NCI-H2107 (cell line): ENCODE data around the gene CARD16.
"Not testable (repeated sequence)": the region's sequence is repeated elsewhere in the genome, so short reads cannot be mapped to it uniquely, and the experiment has no call there.

Experiments used
- DNase-seq: peaks from one replicate; lab custom pipeline; 2025; lab: John Stamatoyannopoulos, UW

The CARD16 gene

DNA sequence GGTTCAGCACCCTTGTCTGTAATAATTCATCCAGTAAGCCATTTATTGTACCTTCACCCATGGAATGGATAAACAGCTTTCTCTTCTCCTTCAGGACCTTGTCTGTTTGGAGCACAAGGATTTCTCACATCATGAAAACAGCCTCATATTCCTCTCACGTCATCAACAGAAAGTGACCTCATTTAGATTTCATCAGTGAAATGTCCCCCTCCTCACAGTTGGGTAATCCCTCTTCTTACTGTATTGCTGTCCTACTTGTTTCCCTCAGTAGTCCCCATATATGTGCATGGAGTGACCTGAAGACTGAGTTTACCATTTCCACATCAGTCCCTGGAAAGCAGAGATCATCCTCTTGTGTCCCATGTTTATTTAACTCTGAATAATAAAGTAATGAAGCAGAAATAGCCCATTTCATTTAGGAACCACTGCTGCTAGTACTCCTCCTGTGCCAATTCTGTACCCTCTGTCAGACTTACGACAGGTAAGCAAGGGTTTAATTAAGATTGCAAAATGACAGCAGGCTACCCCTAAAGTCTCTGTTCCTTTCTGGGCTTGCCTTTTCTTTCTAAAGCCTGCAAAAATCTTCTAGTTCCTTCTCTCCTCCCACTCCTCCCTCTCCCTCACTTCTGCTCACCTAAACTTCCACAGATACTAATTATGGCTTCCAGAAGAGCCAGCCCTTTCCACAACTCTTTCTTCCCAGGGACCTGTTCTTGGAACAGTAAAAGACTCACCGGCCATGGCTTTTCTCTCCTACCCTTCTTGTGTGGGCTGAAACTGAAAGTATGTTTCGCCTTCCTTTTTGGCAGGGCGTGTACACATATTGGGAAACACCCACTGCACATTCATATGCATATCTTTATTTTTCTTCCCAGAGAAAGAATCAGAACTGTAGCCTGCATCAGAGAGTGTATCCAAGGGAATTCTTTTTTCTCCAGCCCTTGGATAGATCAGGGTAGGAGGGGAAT is at the start of gene CARD16:
Gene CARD16, minus strand, starts transcription at position 779 of the 968 bp plus-strand sequence. Its CDS starts 38 bp downstream, at position 741.
- not testable (repeated sequence) for DNase-seq

DNA sequence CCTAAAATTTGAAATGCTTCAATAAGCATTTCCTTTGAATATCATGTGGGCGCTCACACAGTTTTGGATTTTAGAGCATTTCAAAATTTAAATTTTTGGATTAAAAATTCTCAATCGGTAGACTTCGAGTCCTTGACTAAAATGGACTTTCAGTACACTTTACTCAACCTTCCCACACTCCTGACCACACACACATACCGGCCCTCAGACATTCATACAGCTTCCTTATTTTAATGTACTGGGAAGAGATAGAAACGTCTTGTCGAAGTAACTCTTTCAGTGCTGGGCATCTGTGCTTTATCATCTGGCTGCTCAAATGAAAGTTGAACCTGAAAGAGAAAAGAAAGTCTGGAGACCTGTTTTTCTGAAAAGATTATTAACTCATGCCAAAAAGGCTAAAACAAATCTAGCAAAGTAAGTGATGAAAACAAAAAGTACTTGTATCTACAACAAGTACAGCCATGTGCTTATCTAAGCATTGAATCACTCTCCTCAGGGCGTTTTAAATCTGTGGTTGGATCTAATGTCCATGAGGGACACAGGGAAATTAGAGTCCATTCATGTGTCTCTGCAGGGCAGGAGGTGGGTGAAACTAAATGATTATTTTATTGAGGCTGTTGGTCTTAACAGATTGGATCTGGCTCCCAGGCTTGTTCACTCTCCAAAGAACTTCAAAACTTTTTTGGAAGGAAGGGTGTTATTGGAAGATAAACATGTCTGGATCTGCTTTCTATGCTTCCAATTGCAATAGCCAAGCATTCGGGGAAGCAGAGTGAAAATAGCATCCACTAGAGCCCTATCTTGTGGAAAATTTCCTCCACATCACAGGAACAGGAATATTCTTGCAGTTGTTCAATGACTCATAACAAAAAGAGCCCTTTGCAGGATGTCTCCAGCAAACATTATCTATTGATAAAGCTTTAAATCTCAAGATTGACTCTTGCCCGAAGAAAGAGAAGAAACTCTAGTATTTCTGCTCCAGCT is 47.4 kb upstream of the CARD16 start:
- DNase-seq, result no peak

DNA sequence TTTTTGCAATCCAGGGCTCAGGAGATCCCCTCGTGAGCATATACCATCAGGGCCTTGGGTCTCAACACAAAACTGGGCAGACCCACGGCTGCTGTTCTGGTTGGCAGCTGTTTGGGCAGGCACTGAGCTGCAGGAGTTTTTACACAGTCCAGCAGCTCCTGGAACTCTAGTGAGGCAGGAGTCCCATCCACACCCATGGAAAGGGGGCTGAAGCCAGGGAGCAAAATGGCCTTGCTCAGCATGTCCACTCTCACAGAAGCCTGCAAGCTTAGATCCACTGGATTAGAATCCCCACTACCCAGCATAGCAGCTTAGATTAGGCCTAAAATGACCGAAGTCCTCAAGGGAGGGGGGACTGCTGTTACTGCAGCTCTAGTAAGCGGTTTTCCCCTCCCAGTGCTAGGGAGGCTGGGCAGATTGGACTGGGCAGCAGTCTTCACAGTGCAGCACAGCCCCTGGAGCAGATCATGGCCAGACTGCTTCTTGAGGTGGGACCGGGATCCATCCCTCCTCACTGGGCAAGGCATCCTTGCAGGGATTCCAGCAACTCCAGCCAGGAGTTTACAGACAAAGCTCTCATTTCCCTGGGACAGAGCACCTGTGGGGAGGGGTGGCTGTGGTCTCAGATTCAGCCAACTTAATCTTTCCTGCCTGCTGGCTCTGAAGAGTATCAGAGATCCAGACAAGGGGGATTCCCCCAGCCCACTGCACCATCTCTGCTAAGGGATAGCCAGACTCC is 36.4 kb upstream of the CARD16 start:
- no peak for DNase-seq

DNA sequence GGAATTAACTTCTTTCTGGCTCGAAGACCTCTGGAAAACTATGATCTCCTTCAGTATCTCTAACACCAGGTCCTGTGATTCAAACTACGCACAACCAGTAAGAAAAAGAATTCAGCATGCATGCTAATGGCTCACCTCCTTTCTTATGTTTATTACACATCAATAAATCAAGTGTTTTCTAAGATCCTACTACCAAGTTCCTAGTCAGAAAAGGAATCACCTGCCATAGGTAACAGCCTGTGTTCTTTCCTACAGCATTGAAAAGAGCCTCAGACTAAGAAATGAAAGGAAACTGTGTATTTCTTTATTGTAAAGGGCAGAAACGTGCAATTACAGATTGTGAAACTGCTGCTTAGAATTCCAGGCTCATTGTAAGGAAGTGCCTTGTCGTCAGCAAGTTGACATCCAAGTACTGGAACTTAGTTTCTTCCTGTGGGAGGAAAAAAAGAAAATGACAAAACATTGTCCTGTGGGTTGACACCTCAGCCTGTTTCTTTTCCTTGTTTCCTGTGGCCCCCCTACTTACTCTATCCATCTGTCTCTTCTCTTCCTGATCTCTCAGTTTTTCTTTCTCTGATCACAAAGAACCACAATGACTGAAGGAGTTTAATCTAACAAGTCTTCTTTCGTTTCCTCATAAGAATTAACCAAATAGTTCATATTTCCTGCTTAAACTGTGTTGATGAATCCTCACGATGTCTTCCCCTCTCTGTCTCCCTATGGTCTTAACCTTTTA is 35.2 kb upstream of the CARD16 start:
- not testable (repeated sequence) for DNase-seq

DNA sequence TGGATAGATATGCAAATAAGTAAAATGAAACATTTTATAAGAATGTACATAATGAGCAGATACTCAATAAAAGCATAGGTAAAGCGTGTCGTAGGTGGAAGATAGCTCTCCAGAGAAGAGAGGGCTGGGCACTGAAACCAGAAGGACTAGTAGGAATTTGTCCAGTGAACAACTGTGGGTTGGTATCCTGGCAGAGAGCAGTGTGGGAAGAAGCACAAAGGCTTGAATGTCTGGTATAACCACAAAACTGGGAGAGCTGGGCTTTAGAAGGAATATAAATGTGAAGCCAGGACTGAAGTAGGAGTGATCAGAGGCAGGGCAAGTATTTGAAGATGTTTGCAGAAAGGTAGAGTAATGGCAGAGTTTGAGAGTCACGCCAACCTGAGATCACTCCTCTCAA is 33.1 kb upstream of the CARD16 start:
- no peak for DNase-seq

DNA sequence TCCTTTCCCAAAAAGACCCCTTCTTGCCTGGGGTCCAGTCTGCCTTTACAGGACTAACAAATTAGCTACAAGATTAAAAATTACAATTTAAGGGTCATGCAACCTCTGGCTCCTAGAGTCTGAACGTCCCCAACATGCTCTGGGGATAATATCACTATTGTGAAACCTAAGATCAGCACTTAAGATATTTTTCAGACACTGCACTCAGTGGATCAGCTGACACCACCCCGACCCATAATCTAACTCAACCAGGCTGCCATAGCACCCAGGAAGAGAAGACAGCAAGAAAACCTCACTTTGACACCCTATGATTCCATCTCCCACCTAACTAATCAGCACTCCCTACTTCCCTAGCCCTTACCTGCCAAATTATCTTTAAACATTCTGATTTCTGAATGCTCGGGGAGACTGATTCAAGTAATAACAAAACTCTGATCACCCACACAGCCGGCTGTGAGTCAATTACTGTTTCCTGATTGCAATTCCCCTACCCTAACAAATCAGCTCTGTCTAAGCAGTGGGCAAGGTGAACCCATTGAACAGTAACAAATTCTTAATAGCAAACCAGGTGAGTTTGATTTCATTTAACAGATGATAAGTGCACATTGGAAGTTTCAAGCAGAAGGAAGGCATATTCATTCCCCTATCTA is 32.1 kb upstream of the CARD16 start:
- DNase-seq, result not testable (repeated sequence)

DNA sequence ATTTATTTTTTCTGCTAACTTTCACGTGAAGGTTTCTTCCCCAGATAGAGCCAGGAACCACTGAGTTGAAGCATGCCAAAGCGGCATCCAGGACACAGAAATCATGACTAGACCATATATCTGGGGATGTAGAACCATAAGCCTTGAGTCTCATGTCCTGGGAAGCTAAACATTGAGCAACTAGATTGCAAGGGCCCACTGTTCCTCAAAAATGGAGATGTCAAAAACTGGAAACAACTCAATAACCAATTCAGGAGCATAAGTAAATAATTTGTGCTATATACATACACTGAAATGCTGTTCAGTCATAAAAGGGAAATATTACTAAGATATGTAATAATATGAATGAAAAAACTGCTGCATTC is 29.0 kb upstream of the CARD16 start:
- DNase-seq, result no peak

DNA sequence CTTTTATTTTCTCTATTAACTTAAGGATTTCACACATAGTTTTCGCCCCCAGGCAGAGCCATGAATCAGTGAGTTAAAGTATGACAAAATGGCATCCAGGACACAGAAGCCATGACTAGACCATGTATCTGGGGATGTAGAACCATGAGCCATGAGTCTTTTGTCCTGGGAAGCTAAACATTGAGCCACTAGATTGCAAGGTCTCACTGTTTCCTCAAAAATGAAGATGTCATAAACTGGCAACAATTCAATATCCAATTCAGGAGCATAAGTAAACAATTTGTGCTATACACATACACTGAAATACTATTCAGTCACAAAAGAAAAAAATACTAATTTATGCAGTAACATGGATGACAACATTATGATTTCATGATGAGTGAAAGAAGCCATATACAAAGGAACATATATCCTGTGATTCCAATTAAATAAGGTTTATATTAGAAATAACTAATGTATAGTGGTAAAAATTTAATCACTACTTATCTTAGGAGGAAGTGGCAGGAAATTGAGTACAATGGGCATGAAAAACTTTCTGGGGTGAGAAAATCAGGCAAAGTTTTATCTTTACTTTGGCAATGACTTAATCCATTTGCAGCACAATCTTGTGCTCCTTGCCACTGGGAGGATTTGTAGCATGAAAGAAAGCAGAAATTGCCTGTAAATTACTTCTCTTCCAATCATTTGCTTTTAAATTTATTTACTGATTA is 28.5 kb upstream of the CARD16 start:
- no peak for DNase-seq

DNA sequence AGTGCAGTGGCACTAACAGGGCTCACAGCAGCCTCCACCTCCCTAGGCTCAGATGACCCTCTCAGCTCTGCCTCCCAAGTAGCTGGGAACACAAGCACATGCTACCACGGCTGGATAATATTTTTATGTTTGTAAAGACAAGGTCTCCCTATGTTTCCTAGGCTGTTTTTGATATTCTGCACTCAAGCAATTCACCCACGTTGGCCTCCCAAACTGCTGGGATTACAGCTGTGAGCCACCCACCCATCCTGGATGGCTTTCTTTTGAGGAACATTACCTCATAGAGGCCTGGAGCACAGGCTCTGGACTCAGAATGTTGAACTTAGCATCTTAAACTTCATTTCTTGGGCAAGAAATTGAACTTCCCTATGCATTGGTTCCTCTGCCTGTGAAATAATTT is 26.9 kb upstream of the CARD16 start:
- not testable (repeated sequence) for DNase-seq

DNA sequence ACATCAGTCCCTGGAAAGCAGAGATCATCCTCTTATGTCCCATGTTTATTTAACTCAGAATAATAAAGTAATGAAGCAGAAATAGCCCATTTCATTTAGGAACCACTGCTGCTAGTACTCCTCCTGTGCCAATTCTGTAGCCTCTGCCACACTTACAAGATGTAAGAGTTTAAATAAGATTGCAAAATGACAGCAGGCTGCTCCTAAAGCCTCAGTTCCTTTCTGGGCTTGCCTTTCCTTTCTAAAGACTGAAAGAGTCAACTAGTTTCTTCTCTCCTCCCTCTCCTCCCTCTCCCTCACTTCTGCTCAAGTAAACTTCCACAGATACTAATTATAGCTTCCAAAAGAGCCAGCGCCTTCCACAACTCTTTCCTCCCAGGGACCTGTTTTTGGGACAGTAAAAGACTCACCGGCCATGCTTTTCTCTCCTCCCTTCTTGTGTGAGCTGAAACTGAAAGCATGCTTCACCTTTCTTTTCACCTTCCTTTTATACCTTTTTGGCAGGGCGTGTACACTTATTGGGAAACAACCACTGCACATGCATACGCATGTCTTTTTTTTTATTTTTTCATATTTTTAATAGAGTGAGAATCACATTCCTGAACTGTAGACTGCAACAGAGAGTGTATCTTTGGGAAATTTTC is 26.1 kb upstream of the CARD16 start:
- no peak for DNase-seq

DNA sequence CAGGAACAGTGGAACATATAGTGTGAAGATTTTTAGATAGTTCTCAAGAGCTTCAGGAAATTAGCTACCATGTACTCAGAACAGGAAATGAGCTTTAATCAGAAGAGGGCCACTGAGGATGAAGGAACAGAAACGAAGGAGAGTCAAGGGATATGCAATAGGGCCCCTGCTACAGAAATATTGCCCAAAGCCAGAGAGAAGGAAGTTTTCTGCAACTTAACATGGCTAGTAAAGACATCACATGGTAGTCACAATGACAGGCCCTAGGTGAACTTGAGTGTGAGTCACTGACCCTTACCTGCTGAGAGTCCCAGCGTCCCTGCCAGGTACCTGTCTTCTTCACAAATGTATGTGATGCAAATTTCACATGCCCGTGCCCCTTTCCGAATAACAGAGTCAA is 25.2 kb upstream of the CARD16 start:
- DNase-seq, result no peak

DNA sequence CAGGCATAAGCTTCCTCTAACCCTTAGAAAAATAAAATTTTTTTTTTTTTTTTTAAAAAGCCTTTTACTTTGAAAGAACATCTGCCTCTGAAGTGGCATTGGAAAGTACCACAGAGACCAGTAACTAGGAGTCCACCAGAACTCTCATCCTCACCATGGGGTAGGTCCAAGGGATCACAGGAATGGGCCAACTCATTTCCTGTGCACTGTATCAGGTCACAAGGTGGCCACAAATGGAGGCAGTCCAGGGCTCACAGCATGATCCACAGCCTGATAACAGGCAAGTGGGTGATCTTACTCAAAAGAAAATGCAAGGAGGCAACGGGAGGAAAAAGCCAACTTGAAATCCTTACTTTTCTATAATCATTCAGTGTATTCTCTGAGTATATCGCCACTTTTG is 24.6 kb upstream of the CARD16 start:
- DNase-seq, result not testable (repeated sequence)

DNA sequence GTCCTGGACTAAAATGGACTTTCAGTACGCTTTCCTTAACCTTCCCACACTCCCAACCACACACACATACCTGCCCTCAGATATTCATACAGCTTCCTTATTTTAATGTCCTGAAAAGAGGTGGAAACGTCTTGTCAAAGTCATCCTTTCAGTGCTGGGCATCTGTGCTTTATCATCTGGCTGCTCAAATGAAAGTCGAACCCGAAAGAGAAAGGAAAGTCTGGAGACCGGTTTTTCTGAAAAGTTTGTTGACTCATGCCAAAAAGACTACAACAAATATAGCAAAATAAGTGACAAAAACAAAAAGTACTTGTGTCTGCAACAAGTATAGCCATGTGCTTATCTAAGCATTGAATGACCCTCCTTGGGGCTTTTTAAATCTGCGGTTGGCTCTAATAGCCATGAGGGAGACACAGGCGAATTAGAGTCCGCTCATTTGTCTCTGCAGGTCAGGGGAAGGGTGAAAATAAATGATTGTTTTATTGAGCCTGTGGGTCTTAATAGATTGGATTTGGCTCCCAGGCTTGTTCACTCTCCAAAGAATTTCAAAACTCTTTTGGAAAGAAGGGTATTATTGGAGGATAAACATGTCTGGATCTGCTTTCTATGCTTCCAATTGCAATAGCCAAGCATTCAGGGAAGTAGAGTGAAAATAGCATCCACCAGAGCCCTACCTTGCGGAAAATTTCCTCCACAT is 18.3 kb upstream of the CARD16 start:
- not testable (repeated sequence) for DNase-seq

DNA sequence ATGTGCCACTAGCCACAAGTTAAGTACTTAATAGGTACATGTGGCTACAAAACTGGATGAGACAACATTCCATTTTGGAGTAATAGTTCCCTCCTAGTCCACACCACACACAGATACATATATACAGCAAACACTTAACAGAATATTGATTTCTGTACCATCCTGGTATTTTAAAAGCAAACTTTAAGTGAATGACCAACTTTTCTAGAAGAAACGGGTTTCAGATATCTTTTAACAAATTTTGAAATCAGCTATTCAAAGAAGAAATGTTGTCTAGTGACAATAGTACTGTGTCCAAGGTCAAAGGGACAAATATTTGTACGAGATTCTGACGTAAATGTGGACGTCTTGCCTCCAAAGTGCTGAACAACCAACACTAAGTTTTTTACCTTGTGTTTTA is 12.3 kb upstream of the CARD16 start:
- DNase-seq, result no peak

DNA sequence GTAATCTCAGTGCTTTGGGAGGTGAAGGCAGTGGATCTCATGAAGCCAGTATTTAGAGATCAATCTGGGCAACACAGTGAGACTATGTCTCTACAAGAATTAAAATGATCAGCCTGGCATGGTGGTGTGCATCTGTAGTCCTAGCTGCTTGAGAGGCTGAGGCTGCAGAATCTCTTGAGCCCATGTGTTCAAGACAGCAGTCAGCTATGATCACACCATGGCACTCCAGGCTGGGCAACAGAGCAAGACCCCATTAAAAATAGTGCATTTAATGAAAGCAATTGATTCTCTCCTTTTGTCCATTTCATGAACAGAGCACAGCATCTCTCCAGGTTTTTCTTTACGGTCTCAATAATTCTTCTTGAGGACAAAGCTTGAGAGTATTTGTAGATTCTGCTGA is 11.3 kb upstream of the CARD16 start:
- no peak for DNase-seq

DNA sequence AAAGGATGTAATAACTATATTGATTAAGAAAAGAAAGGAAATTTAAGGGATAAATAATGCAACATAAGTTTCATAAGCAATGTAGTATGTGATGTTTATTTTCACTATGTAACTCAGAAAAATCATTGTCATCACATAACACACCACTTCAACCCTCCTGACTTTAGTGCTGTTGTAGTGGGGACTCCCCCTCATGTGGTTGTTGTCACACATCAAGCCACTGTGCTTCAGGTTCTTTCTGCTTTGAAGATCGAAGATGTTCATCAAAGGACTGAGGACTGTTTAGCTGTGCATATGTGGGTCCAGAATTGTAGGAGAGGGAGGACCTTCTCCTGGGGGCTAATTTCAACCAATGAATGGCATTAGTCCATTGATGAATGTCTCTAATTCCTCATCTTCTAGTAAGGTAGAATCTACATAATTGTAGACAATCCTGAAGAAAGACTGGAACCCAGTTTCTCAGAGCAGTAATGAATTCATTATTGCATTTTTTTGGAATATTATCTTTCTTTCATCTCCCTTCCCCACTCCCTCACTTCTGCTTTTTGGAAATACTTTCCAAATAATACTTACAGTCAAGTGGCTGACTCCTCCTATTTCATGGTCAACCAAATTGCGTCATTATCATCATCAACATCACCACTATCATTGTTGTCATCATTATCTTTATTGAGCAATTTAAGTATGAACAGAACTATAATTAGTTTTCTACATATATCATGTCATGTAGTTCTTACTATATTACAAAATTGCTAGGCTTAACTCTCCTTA is 9.8 kb upstream of the CARD16 start:
- DNase-seq, result no peak

DNA sequence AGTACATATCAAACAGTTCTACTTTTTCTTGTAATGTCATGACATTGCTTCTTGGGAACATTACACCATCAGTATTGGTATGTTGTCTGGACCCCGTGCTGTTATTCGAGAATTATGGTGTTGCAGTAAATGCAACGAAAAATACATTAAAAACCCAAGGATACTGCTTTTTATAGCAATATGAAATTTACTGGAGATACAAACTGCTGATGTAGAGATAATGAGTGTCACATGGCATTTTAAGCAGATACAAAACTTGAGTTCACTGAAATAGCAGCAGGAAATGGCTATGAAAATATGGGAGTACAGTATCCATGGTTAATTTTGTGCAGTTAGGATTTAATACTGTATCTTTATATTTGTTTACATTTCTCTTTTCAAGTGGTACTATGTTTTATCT is 7.4 kb upstream of the CARD16 start:
- no peak for DNase-seq

DNA sequence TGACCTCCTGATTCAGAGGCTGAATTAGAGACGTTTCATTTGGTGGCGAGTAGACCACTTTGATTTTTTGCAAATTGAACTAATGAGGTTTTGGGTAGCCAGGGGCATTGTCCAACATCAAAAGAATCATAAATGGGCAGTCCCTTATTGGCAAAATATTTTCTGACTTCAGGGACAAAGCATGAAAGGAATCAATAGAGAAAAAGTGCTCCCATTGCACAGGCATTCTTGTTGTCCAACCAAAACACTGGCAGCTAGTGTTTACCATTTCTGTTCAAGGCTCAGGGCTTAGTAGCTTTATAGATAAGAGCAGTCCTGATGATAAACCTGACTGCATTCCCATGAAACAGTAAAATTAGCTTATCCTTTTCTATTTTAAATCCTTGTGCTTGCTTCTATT is 6.4 kb upstream of the CARD16 start:
- no peak for DNase-seq
